Neuronal stem cell (in vitro differentiated cells): ENCODE data around the gene BBS9.
A peak's percentile ranks its signal among the peaks of the same experiment; 100 is the strongest.
"Not testable (repeated sequence)": the region's sequence is repeated elsewhere in the genome, so short reads cannot be mapped to it uniquely, and the experiment has no call there.

Source experiments
- DNase-seq: peaks from one replicate; pipeline ENCODE4 v3.0.0-alpha.2; 2013; ENCODE audit warnings: low spot score
- H2AFZ ChIP-seq: one replicate; pipeline ENCODE4 v1.6.1; 2013; ENCODE audit warnings: mild to moderate bottlenecking, low read length, inconsistent platforms
- H2AK5ac ChIP-seq: 2 replicates; pipeline ENCODE4 v1.6.1; 2013; ENCODE audit warnings: low read depth, mild to moderate bottlenecking, inconsistent platforms, low read length, moderate library complexity, mixed read lengths
- H2BK120ac ChIP-seq: 2 replicates; pipeline ENCODE4 v1.6.1; 2013; ENCODE audit warnings: low read depth, mild to moderate bottlenecking, inconsistent platforms, low read length, moderate library complexity, mixed read lengths
- H2BK12ac ChIP-seq: one replicate; pipeline ENCODE4 v1.6.1; 2013; ENCODE audit warnings: low read length, inconsistent platforms
- H2BK15ac ChIP-seq: 2 replicates; pipeline ENCODE4 v1.6.1; 2013; ENCODE audit warnings: mild to moderate bottlenecking, low read length, inconsistent platforms, mixed read lengths
- H2BK5ac ChIP-seq: one replicate; pipeline ENCODE4 v1.6.1; 2013; ENCODE audit warnings: inconsistent platforms, mild to moderate bottlenecking, low read length, moderate library complexity
- H3K14ac ChIP-seq: one replicate; pipeline ENCODE4 v1.6.1; 2013; ENCODE audit warnings: low read length, inconsistent platforms
- H3K18ac ChIP-seq: 2 replicates; pipeline ENCODE4 v1.6.1; 2013; ENCODE audit warnings: low read length, inconsistent platforms
- H3K23ac ChIP-seq: 2 replicates; pipeline ENCODE4 v1.6.1; 2013; ENCODE audit warnings: low read depth, mild to moderate bottlenecking, mixed read lengths, low read length, inconsistent platforms; ENCODE audit not compliant: poor library complexity
- H3K27ac ChIP-seq: replicated peaks from 3 replicates; pipeline ENCODE4 v1.5.1; 2013; ENCODE audit warnings: low read length, inconsistent platforms
- H3K27me3 ChIP-seq, 3 experiments: 2 replicates each; pipeline ENCODE4 v1.6.1; 2013; ENCODE audit warnings: low read length in 3 of 3, mild to moderate bottlenecking in 2 of 3, inconsistent platforms in 1 of 3, low read depth in 1 of 3, mixed read lengths in 1 of 3, moderate library complexity in 1 of 3; ENCODE audit not compliant: control insufficient read depth in 3 of 3, insufficient read depth in 3 of 3
- H3K36me3 ChIP-seq, 2 donors: replicated peaks in 1 of 2; 2 replicates each; pipeline ENCODE4 v1.6.1; 2013; ENCODE audit warnings: low read length in 2 of 2; ENCODE audit not compliant: control insufficient read depth in 2 of 2, insufficient read depth in 2 of 2
- H3K4ac ChIP-seq: 2 replicates; pipeline ENCODE4 v1.6.1; 2013; ENCODE audit warnings: inconsistent platforms, mild to moderate bottlenecking, low read length, moderate library complexity
- H3K4me1 ChIP-seq, 2 donors: 1 replicate in 1 of 2; 2 replicates in 1 of 2; pipeline ENCODE4 v1.6.1; 2013; ENCODE audit warnings: low read length in 2 of 2, low read depth in 1 of 2; ENCODE audit not compliant: control insufficient read depth in 2 of 2, insufficient read depth in 1 of 2
- H3K4me2 ChIP-seq: one replicate; pipeline ENCODE4 v1.6.1; 2013; ENCODE audit warnings: mild to moderate bottlenecking, low read length, inconsistent platforms; ENCODE audit not compliant: insufficient read depth, poor library complexity, severe bottlenecking
- H3K4me3 ChIP-seq, 2 donors: 2 replicates each; pipeline ENCODE4 v1.5.1; 2013; ENCODE audit warnings: low read length in 2 of 2, mild to moderate bottlenecking in 2 of 2, inconsistent platforms in 1 of 2, moderate library complexity in 1 of 2
- H3K79me1 ChIP-seq: one replicate; pipeline ENCODE4 v1.6.1; 2013; ENCODE audit warnings: low read depth, mild to moderate bottlenecking, inconsistent platforms, low read length, moderate library complexity
- H3K9ac ChIP-seq: one replicate; pipeline ENCODE4 v1.6.1; 2013; ENCODE audit warnings: mild to moderate bottlenecking, low read depth, low read length, inconsistent platforms; ENCODE audit not compliant: poor library complexity
- H3K9me3 ChIP-seq, 2 donors: replicated peaks in 1 of 2; 2 replicates each; pipeline versions ENCODE3 to v1.6.1; 2013; ENCODE audit warnings: low read length in 2 of 2, mild to moderate bottlenecking in 2 of 2, inconsistent platforms in 1 of 2, low read depth in 1 of 2, mixed read lengths in 1 of 2, moderate library complexity in 1 of 2; ENCODE audit not compliant: control insufficient read depth in 2 of 2, insufficient read depth in 1 of 2
- H4K8ac ChIP-seq: one replicate; pipeline ENCODE4 v1.6.1; 2013; ENCODE audit warnings: low read depth, mild to moderate bottlenecking, inconsistent platforms, low read length, moderate library complexity
- H4K91ac ChIP-seq: one replicate; pipeline ENCODE4 v1.6.1; 2013; ENCODE audit warnings: low read length, low read depth, mild to moderate bottlenecking, inconsistent platforms; ENCODE audit not compliant: poor library complexity
- WGBS, 2 donors: extraction: QIAGEN DNeasy Blood & Tissue Kit; methylation state at CpG; one replicate each; pipeline ENCODE4 v1.1.7; 2013; ENCODE audit warnings: missing lambda C conversion rate in 2 of 2, mixed read lengths in 1 of 2; ENCODE audit not compliant: insufficient read length in 2 of 2, insufficient replicate concordance in 1 of 2; ENCODE audit errors: extremely low coverage in 2 of 2; 5-methylcytosine and 5-hydroxymethylcytosine counted together

The BBS9 gene

GRCh38 chr7:33271839-33272371 is 142.5 kb downstream of the BBS9 start:
- H3K18ac ChIP-seq, H4K8ac ChIP-seq, H2BK5ac ChIP-seq, H3K9ac ChIP-seq, H3K4me3 ChIP-seq, H3K9me3 ChIP-seq, H3K4me2 ChIP-seq, H3K23ac ChIP-seq, H2AK5ac ChIP-seq, H3K79me1 ChIP-seq, H2BK120ac ChIP-seq, H3K4me1 ChIP-seq, H3K4ac ChIP-seq, H3K36me3 ChIP-seq, H3K27ac ChIP-seq, H2BK12ac ChIP-seq, H2BK15ac ChIP-seq, DNase-seq, H3K14ac ChIP-seq, H3K27me3 ChIP-seq, H4K91ac ChIP-seq, H2AFZ ChIP-seq: not testable (repeated sequence)
- 100% methylated on average over 2 of the region's 4 CpGs for WGBS, 2 donors

GRCh38 chr7:33273356-33273755 is 144.0 kb downstream of the BBS9 start:
- H3K27ac ChIP-seq, result no peak overlapping the region
- no peak overlapping the region for H4K8ac ChIP-seq
- H2AFZ ChIP-seq, result no peak overlapping the region
- H3K23ac ChIP-seq, result no peak overlapping the region
- no peak overlapping the region for H3K14ac ChIP-seq
- H3K36me3 ChIP-seq, result no peaks in the 10 kb centered on the region
- H2AK5ac ChIP-seq, result no peak overlapping the region
- no peak overlapping the region for H3K4me2 ChIP-seq
- H3K79me1 ChIP-seq, result no peaks in the 10 kb centered on the region
- no peaks in the 10 kb centered on the region for H3K27me3 ChIP-seq
- H2BK5ac ChIP-seq, result no peak overlapping the region
- no peak overlapping the region for H2BK12ac ChIP-seq
- no peak overlapping the region for H3K4ac ChIP-seq
- no peak for DNase-seq
- H3K9me3 ChIP-seq, result peaks cover 0 to 3% of the 10 kb centered on the region in 2 donors
- H3K18ac ChIP-seq, result no peak overlapping the region
- no peak overlapping the region for H2BK120ac ChIP-seq
- no CpG with 5 or more reads among the region's 2 CpGs for WGBS, 2 donors
- no peak overlapping the region for H4K91ac ChIP-seq
- H2BK15ac ChIP-seq, result no peak overlapping the region
- H3K4me3 ChIP-seq, result no peak overlapping the region
- no peak overlapping the region for H3K9ac ChIP-seq
- H3K4me1 ChIP-seq, result no peaks in the 10 kb centered on the region

GRCh38 chr7:33276325-33276724 is 147.0 kb downstream of the BBS9 start:
- Histone ChIP-seq H3K14ac (no peak overlapping the region), H2AK5ac (no peak overlapping the region), H3K4me3 (no peak overlapping the region), H2BK120ac (no peak overlapping the region), H2BK5ac (no peak overlapping the region), H3K79me1 (no peaks in the 10 kb centered on the region), H3K23ac (no peak overlapping the region), H3K27ac (no peak overlapping the region), H3K18ac (no peak overlapping the region), H4K91ac (no peak overlapping the region), H3K4me2 (no peak overlapping the region), H2BK12ac (no peak overlapping the region), H3K4ac (no peak overlapping the region), H3K4me1 (no peaks in the 10 kb centered on the region), H2AFZ (no peak overlapping the region), H3K9ac (no peak overlapping the region), H2BK15ac (no peak overlapping the region), H3K27me3 (no peaks in the 10 kb centered on the region), H4K8ac (no peak overlapping the region), H3K36me3 (no peaks in the 10 kb centered on the region), H3K9me3 (peaks cover 0 to 4% of the 10 kb centered on the region in 2 donors)
- no CpG with 5 or more reads among the region's 3 CpGs for WGBS, 2 donors
- DNase-seq, result no peak

- Histone ChIP-seq H3K14ac (no peak overlapping the region), H3K18ac (no peak overlapping the region), H3K79me1 (no peaks in the 10 kb centered on the region), H4K8ac (no peak overlapping the region), H3K4me2 (no peak overlapping the region), H2AK5ac (no peak overlapping the region), H2BK15ac (no peak overlapping the region), H3K27me3 (no peaks in the 10 kb centered on the region), H3K9me3 (peaks cover 0 to 4% of the 10 kb centered on the region in 2 donors), H2BK5ac (no peak overlapping the region), H3K36me3 (no peaks in the 10 kb centered on the region), H3K4me3 (peak overlapping the region in 1 of 2 donors; percentile 47), H3K23ac (no peak overlapping the region), H3K4ac (no peak overlapping the region), H3K9ac (no peak overlapping the region), H3K27ac (no peak overlapping the region), H4K91ac (no peak overlapping the region), H2AFZ (no peak overlapping the region), H2BK120ac (no peak overlapping the region), H3K4me1 (no peaks in the 10 kb centered on the region), H2BK12ac (no peak overlapping the region)
- no CpG with 5 or more reads among the region's 2 CpGs for whole genome bisulfite sequencing, 2 donors
- DNase-seq, result no peak
Observed at GRCh38 chr7:33276729-33277128, 147.4 kb downstream of the BBS9 start.
